SHP77 treated with DMSO at 0.1 percent for 48 hours (cell line): Measurements from ENCODE around the gene ZNF446.
"Not testable (repeated sequence)": the region's sequence is repeated elsewhere in the genome, so short reads cannot be mapped to it uniquely, and the experiment has no call there.

Source experiments
- DNase-seq: peaks from one replicate; lab custom pipeline; 2025; lab: John Stamatoyannopoulos, UW

The ZNF446 gene

DNA sequence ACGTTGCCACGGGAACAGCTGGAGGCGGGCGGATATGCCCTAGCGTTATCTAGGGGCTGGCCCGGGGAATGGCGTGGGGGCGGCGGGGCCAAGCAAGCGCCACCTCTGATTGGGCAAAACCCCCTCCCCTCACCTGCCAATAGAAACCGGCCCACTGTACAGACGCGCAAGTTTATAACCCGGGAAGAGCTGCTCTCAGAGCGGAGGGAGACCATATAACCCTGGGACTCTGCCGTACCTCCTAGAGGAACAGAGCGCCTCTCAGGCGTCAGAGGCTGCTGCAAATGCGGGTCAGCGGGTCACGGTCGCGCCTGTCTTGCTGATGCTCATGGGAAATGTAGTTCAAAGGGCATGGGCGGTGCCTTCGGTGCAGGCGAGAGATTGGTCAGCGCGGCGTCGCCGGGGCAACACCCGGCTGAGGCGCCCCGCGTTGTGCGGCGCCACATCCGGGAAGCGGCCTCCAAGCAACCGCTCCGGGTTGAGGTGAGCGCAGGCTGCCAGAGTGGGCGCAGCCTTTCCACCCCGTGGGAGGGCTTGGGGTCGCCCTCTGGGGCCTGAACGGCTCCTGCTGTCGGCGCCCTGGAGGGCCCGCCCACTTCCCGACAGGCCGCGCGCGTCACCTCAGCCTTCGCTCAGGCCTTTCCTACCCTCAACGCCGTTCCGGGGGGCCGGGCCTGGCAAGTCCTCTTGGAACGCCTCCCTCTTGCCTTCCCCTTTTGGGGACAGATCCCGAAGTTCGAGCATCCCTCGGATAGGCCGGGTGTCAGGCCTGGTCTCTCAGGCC lies at the start of gene ZNF446:
TSS of gene ZNF446 (plus strand) at position 639 of the 784 bp plus-strand sequence. CDS start 867 bp downstream, outside the sequence.
- peak; percentile 91 for DNase-seq

DNA sequence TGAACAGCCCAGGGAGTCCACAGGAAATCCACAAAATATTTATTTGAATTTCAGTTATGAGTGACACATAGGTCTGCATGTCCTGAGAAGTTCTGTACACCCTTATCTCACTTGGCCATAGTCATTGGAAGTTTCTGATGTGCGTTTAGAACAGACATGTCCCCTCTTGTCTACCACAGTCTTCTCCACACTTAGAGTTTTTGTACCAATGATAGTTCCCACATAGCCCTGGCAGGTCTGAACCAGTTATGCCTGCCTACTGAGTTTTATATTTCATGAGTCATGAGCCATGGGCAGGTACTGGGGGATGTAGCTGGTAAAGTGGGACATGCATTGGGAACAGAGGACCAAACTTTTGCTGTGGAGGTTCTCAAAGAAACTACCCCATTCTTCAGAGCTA lies 47.5 kb upstream of the ZNF446 start:
- DNase-seq = no peak

DNA sequence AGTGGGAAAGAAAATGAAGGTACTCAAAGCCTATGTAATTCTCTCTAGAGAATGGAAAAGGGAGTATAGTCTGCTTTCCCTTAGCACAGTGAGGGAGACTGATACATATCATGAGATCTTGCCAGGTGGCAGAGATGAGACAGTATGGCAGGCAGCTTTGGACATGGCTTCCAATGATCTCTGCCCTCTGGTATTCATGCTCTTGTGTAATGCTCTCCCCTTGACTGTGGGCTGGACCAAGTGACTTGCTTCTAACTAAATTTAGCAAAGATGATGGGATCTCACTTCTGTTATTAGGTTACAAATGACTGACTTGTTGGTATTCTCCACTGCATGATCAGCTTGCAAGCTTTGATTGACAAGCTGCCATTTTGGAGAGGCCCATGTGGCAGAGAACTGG lies 46.4 kb upstream of the ZNF446 start:
- DNase-seq = no peak

DNA sequence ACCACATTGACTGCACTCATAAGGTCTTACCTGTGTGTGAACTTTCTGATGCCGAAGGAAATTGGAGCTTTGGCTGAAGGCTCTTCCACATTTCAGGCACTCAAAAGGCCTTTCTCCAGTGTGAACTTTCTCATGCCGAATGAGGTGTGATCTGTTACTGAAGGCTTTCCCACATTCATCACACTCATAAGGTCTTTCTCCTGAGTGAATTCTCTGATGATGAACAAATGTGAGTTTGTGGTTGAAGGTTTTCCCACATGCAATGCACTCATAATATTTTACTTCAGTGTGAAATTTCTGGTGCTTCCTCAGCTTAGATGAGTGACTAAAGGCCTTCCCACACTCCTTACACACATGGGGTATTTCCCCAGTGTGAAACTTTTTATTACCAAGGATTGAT lies 41.9 kb upstream of the ZNF446 start:
- no peak for DNase-seq

DNA sequence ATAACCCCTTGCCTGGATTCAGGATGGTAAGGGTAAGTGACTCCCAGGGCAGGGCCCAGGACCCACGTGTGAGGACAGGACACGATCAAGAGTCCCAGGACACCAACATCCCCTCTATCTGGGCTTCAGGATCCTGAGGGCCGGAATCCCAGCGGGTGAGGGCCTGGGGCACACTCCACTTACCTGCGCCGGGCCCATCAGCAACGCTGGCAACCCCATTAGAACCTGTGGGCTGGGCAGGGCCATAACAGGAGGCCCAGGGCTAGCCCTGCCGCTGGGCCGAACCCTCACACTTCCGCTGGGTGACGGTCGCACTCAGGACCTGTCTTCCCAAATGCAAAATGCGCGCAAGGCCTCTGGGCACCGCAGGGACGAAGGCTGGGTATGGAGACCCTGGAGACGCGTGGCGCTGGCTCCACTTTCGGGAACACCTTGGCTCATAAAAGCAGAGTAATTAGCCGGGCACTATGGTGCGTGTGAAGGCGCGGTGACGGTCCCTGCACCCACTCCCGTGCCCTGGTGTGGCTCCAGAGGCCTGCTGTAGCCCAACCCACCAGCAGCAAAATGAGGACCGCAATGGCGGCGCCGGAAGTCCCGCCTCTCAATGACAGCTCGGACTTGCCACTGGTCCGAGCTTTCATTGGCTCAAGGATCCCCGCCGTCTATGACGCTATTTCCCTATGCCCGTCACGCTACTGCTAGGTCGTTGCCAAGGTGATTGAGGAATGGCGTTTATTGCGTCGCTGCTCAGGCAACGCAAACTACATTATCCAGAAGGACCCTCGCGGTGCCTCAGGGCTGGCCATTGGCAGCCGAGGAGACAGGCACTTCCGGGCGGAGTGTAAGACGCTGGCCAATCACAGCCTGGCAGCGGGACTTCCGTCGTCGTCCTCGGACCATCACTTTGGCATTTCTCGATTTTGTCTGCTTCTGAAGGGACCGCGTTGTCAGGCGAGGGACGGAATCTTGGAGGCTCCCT lies 36.3 kb upstream of the ZNF446 start, which contains the start of gene ZNF132:
TSS of gene ZNF132 (minus strand) at position 578 of the 979 bp plus-strand sequence. CDS start at position 246, 332 bp downstream.
- no peak for DNase-seq

DNA sequence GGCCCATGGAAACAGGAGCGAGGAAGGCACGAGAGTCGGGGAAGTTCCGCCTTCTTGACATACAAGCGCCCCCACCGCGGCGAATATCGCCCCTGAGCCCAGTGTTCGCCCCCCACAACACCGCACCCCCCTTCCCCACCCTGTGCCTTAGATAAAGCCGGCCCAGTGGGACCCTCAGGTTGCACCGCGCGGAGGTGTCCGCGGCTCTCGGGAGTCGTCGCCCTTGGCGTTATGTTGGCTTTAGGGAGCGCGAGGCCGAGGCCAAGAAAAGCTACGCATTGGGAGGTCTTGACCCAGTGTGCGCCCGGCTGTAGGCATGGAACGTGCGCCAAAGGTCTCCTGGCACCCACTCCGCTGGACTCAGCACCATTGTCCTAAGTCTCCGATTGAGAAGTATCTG lies 35.6 kb upstream of the ZNF446 start:
- DNase-seq = no peak

DNA sequence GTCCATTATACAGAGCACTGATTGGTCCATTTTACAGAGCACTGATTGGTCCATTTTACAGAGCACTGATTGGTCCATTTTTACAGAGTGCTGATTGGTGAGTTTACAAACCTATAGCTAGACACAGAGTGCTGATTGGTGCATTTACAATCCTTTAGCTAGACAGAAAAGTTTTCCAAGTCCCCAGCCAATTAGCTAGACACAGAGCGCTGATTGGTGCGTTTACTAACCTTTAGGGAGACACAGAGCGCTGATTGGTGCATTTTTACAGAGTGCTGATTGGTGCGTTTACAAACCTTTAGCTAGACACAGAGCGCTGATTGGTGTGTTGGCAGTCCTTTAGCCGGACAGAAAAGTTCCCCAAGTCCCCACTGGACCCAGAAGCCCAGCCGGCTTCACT lies 33.2 kb upstream of the ZNF446 start:
- not testable (repeated sequence) for DNase-seq

DNA sequence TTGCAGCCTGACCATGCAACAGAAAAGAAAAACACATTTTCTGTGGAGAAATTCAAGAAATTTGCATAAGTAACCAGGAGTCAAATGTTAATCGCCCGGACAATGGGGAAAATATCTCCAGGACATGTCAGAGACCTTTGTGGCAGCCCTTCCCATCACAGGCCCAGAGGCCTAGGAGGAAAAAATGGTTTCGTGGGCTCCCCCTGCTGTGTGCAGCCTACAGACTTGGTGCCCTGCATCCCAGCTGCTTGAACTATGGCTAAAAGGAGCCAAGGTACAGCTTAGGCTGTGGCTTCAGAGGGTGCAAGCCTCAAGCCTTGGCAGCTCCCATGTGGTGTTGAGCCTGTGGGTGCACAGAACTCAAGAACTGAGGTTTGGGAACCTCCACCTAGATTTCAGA lies 27.3 kb upstream of the ZNF446 start:
- not testable (repeated sequence) for DNase-seq

DNA sequence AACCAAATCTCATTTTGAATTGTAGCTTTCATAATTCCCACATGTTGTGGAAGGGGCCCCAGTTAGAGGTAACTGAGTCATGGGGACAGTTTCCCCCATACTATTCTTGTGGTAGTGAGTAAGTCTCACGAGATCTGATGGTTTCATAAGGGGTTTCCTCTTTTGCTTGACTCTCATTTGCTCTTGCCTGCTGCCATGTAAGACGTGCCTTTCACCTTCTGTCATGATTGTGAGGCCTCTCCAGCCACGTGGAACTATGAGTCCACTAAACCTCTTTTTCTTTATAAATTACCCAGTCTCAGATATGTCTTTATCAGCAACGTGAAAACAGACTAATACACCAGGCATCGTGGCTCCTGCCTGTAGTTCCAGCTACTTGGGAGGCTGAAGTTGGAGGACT lies 26.2 kb upstream of the ZNF446 start:
- DNase-seq = not testable (repeated sequence)

DNA sequence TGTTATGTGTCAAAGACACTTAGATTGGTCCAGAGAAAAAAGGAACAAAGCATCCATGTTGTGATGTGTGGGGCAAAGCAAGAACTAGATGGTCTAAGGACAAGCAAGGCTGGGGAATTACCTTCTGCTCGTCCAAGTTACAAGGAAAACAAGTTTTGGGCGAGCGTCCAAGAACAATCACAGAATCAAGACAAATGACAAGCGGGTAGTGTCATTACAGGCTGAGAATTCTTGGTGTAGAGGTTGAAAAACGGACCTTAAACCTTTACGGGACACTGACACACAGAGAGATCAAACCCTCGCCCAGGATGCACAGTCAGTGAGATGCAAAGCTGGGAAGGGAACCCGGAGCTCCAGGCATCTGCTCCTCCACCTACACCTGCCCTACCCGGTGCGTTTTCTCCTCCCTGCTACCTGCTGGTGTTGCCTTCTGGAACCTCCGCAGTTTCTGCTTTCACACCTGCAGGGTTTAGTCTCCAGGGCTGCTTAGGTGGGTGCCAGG lies 25.2 kb upstream of the ZNF446 start:
- DNase-seq = peak; percentile 66

DNA sequence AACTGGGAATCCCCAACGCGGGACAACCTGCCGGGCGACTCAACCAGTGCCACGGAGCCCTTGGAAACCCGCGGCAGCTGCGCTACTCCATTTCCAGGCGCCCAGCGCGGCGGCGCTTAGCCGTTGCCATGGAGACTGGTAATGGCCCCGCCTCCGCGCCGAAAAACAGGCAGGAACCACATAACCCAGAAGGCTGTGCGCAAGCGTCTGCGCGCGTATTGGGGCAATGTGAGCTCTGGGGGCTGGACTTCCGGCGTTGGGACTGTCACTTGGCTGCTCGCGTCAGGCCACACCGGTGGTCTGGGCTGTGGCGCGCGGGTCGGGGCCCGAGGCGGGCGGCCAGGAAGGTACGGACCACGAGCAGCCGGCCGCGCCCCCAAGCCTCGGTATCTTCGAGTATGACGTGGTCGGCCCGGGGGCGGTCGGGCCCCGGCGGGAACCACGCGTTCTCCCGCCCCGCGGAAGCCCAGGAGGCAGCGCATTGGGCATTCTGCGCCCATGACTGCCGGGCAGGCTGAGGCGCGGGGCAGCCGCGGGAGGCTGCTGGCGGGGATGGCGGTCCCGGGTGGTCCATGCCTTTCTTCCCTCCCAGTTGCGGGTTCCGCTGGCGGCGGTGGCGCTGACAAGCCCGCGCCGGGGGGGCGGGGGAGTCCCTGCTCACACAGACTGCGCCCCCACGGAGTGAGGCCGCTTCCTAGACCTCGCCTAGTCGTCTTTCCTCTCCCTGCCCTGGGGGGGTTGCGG lies 24.6 kb upstream of the ZNF446 start, which contains the start of gene ZNF324B:
TSS of gene ZNF324B (plus strand) at position 265 of the 744 bp plus-strand sequence. CDS start 2,080 bp downstream, outside the sequence.
- DNase-seq = peak; percentile 89

DNA sequence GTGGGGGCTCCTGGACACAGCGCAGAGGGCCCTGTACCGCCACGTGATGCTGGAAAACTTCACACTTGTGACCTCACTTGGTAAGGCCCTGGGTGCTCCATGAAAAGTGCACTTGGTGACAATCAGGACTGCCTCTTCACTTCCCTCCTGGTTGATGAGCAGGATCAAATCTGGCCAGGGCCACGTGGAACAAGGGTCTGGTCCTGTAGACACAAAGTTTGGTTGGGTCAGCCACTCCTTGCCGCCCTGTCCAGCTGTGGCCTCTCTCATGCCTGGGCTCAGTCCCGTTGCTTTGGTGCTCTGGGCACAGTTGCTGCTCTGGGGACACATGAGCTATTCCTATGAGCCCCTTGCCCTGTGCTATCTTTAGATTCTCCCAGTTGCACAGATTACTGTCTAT lies 22.4 kb upstream of the ZNF446 start:
- no peak for DNase-seq

DNA sequence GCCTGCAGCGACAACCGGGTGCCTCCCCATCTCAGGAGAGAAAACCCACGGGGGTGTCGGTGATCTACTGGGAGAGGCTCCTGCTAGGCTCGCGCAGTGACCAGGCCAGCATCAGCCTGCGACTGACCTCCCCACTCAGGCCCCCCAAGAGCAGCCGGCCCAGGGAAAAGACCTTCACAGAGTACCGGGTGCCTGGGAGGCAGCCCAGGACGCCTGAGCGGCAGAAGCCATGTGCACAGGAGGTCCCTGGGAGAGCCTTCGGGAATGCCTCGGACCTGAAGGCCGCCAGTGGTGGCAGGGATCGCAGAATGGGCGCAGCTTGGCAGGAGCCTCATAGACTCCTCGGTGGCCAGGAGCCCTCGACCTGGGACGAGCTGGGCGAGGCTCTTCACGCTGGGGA lies 20.8 kb upstream of the ZNF446 start:
- no peak for DNase-seq

DNA sequence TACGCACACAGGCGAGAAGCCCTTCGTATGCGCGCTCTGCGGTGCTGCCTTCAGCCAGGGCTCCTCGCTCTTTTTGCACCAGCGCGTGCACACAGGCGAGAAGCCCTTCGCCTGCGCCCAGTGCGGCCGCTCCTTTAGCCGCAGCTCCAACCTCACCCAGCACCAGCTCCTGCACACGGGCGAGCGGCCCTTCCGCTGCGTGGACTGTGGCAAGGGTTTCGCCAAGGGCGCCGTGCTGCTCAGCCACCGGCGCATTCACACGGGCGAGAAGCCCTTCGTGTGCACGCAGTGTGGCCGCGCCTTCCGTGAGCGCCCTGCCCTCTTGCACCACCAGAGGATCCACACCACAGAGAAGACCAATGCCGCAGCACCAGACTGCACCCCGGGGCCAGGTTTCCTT lies 20.0 kb upstream of the ZNF446 start:
- DNase-seq = no peak

DNA sequence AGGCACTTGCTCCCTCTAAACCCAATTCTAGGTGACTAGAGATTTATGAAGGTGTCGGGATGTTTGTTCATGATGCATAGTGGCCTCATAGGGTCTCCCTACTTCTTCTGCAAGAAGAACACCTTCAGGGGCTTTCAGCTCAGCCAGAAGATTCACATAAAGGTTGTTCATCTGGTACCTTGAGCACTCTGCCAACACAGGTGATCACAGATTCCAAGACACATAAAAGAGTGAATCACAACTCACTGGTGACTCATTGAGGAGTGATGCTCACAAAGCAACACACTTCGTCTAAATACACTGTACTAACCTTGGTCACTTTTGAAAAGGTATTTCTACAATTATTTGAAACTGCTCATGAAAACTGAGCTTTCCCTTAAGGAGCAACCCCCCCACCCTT lies 16.1 kb upstream of the ZNF446 start:
- DNase-seq = no peak

DNA sequence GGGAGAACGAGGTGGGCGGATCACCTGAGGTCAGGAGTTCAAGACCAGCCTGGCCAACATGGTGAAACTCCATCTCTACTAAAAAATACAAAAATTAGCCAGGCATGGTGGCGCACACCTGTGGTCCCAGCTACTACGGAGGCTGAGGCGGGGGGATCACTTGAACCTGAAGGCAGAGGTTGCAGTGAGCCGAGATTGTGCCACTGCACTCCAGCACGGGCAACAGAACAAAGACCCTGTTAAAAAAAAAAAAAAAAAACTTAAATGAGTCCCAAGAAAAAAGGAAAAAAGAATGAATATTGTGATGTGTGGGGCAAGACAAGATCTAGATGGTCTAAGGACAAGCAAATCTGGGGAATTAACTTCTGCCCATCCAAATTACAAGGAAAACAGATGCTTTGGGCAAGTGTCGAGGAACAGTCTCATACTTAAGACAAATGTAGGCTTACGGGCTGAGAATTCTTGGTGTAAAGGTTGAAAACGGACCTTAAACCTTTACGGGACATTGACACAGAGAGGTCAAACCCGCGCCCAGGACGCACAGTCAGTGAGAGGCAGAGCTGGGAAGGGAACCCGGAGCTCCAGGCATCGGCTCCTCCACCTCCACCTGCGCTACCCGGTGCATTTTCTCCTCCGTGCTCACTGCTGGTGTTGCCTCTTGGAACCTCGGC lies 9.9 kb upstream of the ZNF446 start:
- no peak for DNase-seq

DNA sequence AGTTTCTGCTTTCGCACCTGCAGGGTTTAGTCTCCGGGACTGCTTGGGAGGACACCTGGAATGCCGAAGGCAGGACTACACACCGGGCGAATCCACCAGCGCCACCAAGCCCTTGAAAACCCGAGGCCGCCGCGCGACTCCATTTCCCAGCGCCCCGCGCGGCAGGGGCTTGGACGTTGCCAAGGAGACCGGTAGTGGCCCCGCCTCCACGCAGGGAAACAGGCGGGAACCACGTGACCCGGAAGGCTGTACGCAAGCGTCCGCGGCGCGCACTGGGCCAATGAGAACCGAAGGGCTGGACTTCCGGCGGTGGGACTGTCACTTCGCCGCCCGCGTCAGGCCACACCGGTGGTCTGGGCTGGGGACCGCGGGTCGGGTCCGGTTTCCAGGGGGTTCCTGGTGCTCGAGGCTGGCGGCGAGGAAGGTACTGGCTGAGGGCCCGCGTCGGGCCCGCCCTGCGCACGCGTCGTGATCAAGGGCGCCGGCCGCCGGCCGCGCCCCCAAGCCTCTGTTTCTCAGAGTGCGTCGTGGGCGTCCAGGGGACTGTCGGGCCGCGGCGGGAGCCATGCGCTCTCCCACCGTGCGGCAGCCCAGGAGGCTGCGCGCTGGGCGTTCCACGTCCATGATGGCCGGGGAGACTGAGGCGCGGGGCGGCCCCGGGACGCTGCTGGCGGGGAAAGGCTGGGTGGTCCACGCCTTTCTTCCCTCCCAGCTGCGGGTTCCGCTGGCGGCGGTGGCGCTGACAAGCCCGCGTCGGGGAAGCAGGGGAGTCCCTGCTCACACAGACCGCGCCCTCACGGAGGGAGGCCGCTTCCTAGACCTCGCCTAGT lies 9.2 kb upstream of the ZNF446 start, which contains the start of gene ZNF324:
TSS of gene ZNF324 (plus strand) at position 321 of the 830 bp plus-strand sequence. CDS start 2,106 bp downstream, outside the sequence.
- DNase-seq = peak; percentile 91

DNA sequence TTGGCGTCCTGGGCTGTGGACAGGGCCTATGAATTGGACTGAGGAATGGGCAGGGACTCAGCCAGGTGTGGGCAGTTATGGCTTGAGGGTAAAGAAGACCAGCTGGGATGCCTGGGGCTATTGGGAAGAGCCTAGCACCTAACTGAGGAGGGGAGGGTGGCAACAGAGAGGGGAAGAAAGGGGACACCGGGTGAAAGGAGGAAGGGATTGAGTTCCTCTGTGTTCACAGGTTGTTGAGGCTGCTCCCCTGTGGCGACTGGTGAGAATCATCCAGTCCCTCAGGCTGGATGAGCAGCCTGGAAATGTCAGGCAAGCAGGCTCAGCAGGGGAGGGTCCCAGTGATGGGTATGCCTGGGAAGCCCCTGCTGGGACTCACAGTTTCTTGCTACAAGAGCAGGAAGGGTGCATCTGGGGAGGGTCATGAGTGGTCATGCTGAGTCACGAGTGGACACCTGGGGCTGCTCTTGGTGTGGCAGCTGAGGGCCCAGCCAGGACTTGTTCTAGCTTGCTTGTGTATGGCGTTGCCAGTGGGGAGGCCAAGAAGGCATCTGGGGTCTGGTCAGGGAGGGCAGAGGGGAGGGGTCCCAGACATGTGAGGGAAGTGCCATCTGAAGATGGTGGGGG lies 7.8 kb upstream of the ZNF446 start:
- no peak for DNase-seq

DNA sequence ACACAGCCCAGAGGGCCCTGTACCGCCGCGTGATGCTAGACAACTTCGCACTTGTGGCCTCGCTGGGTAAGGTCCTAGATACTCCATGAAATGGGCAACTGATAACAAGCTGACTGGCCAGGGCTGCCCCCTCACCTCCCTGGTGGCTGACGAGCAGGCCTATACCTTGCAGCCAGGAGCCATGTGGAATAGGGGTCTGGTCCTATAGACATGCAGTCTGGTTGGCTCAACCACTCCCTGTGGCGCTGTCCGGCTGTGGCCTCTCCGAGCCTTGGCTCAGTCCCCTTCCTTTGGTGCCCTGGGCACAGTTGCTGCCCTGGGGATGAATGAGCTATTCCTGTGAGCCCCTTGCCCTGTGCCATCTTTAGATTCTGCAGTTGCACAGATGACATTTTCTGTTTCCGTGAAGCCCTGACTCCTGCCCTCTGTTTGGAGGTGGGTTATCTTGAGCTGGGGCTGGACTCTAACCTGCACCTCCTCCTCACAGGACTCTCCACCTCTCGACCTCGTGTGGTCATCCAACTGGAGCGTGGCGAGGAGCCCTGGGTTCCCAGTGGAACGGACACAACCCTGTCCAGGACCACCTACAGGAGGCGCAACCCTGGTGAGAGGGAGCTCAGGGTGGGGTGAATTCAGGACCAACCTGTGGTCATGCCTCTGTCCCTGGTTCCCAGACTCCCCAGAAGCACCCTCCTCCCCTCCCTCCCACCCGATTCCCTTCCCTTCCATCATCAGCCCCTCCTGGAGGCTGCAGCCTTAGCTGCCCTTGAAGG lies 6.7 kb upstream of the ZNF446 start:
- no peak for DNase-seq
